ENCODE measurements around the gene TOP3B. TPM values are rescaled to one million over a fixed set of nuclear protein-coding genes. Genes with fewer than 3 reads are reported as not detected.
"Not testable (repeated sequence)": the region's sequence is repeated elsewhere in the genome, so short reads cannot be mapped to it uniquely, and the experiment has no call there.

The TOP3B gene
- total RNA-seq, 2 experiments from 2014 or later = 33.6 to 34.0 TPM

GRCh38 chr22:21942407-21943343, 39.9 kb downstream of the TOP3B start:
- Mint-ChIP-seq H3K36me3 (ENCODE audit: low read depth) (peaks cover 7% of the 10 kb centered on the region), H3K4me1 (ENCODE audit: low read depth) (peaks cover 36% of the 10 kb centered on the region), H3K4me3 (no peak overlapping the region), H3K27ac (peak overlapping the region; percentile 78), H3K9me3 (no peaks in the 10 kb centered on the region), H3K27me3 (no peaks in the 10 kb centered on the region)
- intact Hi-C loops (cut with micrococcal nuclease) = loop anchor here (10.0 kb wide), 1 partner anchor 208 kb away; the partner anchor contains the start of gene YPEL1
- TF ChIP-seq CTCF (IDR thresholded peaks at IDR 0.05) = no peak
- DNase-seq (peak; percentile 42), ATAC-seq (peak; percentile 8)
- ChIA-PET CTCF (interaction anchor here (0.8 to 1.5 kb wide), 3 partner anchors 10 to 229 kb away, joined by 3 to 8 read pairs (median 3); partner anchors contain the start of gene PPM1F), POLR2A (interaction anchor here (0.6 to 1.1 kb wide), 3 partner anchors 9 to 118 kb away, joined by 3 read pairs; no protein-coding TSS in a partner anchor)

GRCh38 chr22:21941921-21942320, 40.7 kb downstream of the TOP3B start:
- POLR2A ChIA-PET = interaction anchor here (0.6 to 1.1 kb wide), 2 partner anchors 10 to 66 kb away, joined by 3 read pairs; no protein-coding TSS in a partner anchor
- ATAC-seq = no peak

DNA sequence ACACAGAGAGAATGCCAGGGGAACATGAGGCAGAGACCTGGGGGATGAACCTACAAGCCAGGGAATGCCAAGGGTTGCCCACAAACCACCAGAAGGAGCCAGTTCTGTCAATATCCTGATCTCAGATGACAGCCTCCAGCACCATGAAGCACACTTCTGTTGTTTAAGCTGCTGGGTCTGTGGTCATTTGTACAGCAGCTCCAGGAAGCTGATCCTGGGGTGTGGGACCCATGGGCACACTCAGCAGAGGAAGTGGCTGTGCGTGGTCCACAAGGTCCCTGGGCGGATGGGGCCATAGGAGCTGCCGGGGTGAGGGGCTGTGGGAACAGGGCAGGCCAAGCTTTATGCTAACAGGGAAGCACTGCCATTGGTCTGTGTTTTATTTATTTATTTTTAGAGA, 42.1 kb downstream of the TOP3B start:
- no peak overlapping the region for H3K27ac Mint-ChIP-seq
- H3K9me3 Mint-ChIP-seq = no peaks in the 10 kb centered on the region
- DNase-seq (no peak), ATAC-seq (no peak)
- H3K27me3 Mint-ChIP-seq = no peaks in the 10 kb centered on the region
- intact Hi-C loops (cut with micrococcal nuclease) = loop anchor here (10.0 kb wide), 1 partner anchor 206 kb away; the partner anchor contains the start of gene YPEL1
- H3K4me1 Mint-ChIP-seq (ENCODE audit: low read depth) = peaks cover 39% of the 10 kb centered on the region
- CTCF ChIA-PET = interaction anchor here (1.3 to 7.3 kb wide), 2 partner anchors 11 to 207 kb away, joined by 3 to 126 read pairs; partner anchors contain the start of gene PPM1F
- POLR2A ChIA-PET = no interaction called here
- peaks cover 7% of the 10 kb centered on the region for H3K36me3 Mint-ChIP-seq (ENCODE audit: low read depth)
- TF ChIP-seq CTCF (IDR thresholded peaks at IDR 0.05) = no peak
- no peak overlapping the region for H3K4me3 Mint-ChIP-seq

More at GRCh38 chr22:21941921-21942320, 40.7 kb downstream of the TOP3B start:
- no peak for TF ChIP-seq CTCF (IDR thresholded peaks at IDR 0.05)
- H3K27ac Mint-ChIP-seq = peak overlapping the region; percentile 84
- H3K4me3 Mint-ChIP-seq = no peak overlapping the region
- peaks cover 7% of the 10 kb centered on the region for H3K36me3 Mint-ChIP-seq (ENCODE audit: low read depth)
- DNase-seq = no peak
- CTCF ChIA-PET = interaction anchor here (0.8 to 7.3 kb wide), 3 partner anchors 9 to 228 kb away, joined by 3 to 126 read pairs (median 3); partner anchors contain the start of gene PPM1F
- H3K9me3 Mint-ChIP-seq = no peaks in the 10 kb centered on the region
- intact Hi-C loops (cut with micrococcal nuclease) = loop anchor here (10.0 kb wide), 1 partner anchor 207 kb away; the partner anchor contains the start of gene YPEL1
- H3K27me3 Mint-ChIP-seq = no peaks in the 10 kb centered on the region
- peaks cover 39% of the 10 kb centered on the region for H3K4me1 Mint-ChIP-seq (ENCODE audit: low read depth)

DNA sequence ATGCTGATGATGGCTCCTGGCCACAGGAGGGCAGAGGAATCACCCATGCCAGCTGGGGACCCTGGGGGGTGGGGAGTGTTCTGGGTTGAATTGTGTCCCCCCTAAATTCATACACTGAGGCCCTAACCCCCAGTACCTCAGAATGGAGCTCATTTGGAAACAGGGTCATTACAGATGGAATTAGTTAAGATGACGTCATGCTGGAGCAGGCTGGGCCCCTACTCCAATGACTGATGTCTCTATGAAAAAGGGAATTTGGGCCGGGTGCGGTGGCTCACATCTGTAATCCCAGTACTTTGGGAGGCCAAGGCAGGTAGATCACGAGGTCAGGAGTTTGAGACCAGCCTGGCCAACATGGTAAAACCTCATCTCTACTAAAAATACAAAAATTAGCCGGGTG, 42.7 kb downstream of the TOP3B start:
- H3K27ac Mint-ChIP-seq; H3K4me3 Mint-ChIP-seq; H3K9me3 Mint-ChIP-seq; H3K36me3 Mint-ChIP-seq (ENCODE audit: low read depth); H3K27me3 Mint-ChIP-seq; DNase-seq; ATAC-seq: not testable (repeated sequence)
- intact Hi-C loops (cut with micrococcal nuclease) = loop anchor here (5.0 to 10.0 kb wide), 2 partner anchors 205 to 228 kb away; partner anchors contain the start of gene YPEL1
- POLR2A ChIA-PET = interaction anchor here (0.6 kb wide), 1 partner anchor 197 kb away, joined by 3 read pairs; no protein-coding TSS in a partner anchor
- H3K4me1 Mint-ChIP-seq (ENCODE audit: low read depth) = peaks cover 39% of the 10 kb centered on the region
- CTCF ChIA-PET = interaction anchor here (1.3 to 7.3 kb wide), 2 partner anchors 11 to 207 kb away, joined by 3 to 126 read pairs; partner anchors contain the start of gene PPM1F

DNA sequence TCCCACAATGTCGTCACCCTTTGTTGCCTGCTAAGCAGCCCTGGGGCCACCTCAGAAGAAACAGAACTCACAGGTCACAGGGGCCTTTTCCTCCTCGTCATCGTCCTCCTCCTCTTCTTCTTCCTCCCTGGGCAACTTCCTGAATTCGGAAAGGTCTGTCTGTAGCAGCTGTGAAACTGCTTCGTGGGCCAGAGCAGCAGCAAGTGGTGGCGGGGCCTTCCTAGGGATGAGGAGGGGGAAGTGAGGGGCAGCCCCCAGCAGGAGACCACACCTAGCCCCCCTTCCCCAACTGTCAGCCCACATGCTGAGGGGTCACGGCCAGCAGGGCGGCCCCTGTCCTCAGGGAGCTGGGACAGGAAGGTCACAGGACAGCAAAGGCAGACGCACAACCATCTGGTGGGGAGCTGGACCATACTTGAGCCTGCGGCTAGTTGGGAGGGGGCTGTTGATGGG, 43.1 kb downstream of the TOP3B start:
- H3K36me3 Mint-ChIP-seq (ENCODE audit: low read depth) = peaks cover 7% of the 10 kb centered on the region
- DNase-seq (no peak), ATAC-seq (no peak)
- peaks cover 39% of the 10 kb centered on the region for H3K4me1 Mint-ChIP-seq (ENCODE audit: low read depth)
- H3K9me3 Mint-ChIP-seq = no peaks in the 10 kb centered on the region
- ChIA-PET CTCF (interaction anchor here (1.3 to 7.3 kb wide), 6 partner anchors 12 to 206 kb away, joined by 3 to 126 read pairs (median 6); partner anchors contain the start of gene PPM1F), POLR2A (interaction anchor here (0.6 kb wide), 1 partner anchor 197 kb away, joined by 3 read pairs; no protein-coding TSS in a partner anchor)
- intact Hi-C loops (cut with micrococcal nuclease) = loop anchor here (5.0 kb wide), 1 partner anchor 227 kb away; no protein-coding TSS in a partner anchor
- no peak overlapping the region for H3K4me3 Mint-ChIP-seq
- no peak overlapping the region for H3K27ac Mint-ChIP-seq
- no peaks in the 10 kb centered on the region for H3K27me3 Mint-ChIP-seq
- TF ChIP-seq CTCF (IDR thresholded peaks at IDR 0.05) = no peak
